Right atrium auricular region (tissue), 2 donors: Measurements from ENCODE around the gene USH1C. TPM values are rescaled to one million over a fixed set of nuclear protein-coding genes. Genes with fewer than 3 reads are reported as not detected.

Source experiments
- DNase-seq: peaks from one replicate; pipeline ENCODE4 v3.0.0-alpha.2; 2019; ENCODE audit warnings: low spot score
- H3K27ac ChIP-seq, 2 donors: fragments of 200-600 bp; sonication (generic); 1 replicate in 1 of 2; 2 replicates in 1 of 2; pipeline ENCODE4 v1.5.1; 2016 to 2019
- H3K27me3 ChIP-seq, 2 donors: fragments of 200-600 bp; sonication (generic); one replicate each; pipeline versions ENCODE4 v1.5.1 to v1.6.0; 2017 to 2019
- H3K36me3 ChIP-seq: fragments of 200-600 bp; sonication (generic); one replicate; pipeline ENCODE4 v1.5.1; 2016
- H3K4me1 ChIP-seq, 2 donors: fragments of 200-600 bp; sonication (generic); one replicate each; pipeline versions ENCODE4 v1.5.1 to v1.6.0; 2017 to 2019
- H3K4me3 ChIP-seq, 2 donors: fragments of 200-600 bp; sonication (generic); 1 replicate in 1 of 2; 2 replicates in 1 of 2; pipeline ENCODE4 v1.5.1; 2017 to 2019; ENCODE audit warnings: mild to moderate bottlenecking in 1 of 2, moderate library complexity in 1 of 2
- H3K9me3 ChIP-seq, 2 donors: fragments of 200-600 bp; sonication (generic); one replicate each; pipeline ENCODE4 v1.5.1; 2019
- total RNA-seq, 2 donors: library from RNA; depleted of rRNA; stranded (reverse); fragments of >200 nt; gene quantifications; one replicate each; pipeline ENCODE4 v1.1.0, GENCODE V29; 2016
- TF ChIP-seq, protein P1 (sequence below), 2 donors: fragments of 200-600 bp; sonication (generic); IDR thresholded peaks; one replicate each; pipeline ENCODE4 v1.5.1; 2019; ENCODE audit warnings: antibody characterized with exemption in 2 of 2

The USH1C gene
- total RNA-seq, 2 donors from 2014 or later, result not detected

DNA sequence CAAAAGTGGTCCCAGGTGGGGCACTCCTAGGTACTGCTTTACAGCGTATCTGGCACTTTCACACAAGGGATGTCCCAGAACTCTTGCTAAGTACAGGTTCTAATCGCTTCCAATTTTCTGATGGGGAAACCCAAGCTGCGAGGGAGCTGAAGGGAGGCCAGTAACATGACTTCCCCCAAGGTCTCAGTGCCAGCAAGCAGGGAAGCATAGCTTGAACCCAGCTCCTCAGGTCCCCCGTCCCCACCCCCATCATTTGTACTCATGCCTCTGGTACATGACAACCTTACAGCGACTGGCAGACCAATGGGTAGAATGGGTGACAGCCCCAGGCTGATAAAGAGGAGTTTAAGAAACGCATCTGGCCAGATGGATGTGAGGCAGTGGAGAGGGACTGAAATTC, 66.9 kb downstream of the USH1C start:
- Histone ChIP-seq H3K9me3 (no peaks in the 10 kb centered on the region), H3K4me3 (no peak overlapping the region), H3K4me1 (peaks cover 0 to 7% of the 10 kb centered on the region in 2 donors), H3K36me3 (no peaks in the 10 kb centered on the region), H3K27me3 (no peaks in the 10 kb centered on the region), H3K27ac (no peak overlapping the region)
- TF ChIP-seq, protein P1, sequence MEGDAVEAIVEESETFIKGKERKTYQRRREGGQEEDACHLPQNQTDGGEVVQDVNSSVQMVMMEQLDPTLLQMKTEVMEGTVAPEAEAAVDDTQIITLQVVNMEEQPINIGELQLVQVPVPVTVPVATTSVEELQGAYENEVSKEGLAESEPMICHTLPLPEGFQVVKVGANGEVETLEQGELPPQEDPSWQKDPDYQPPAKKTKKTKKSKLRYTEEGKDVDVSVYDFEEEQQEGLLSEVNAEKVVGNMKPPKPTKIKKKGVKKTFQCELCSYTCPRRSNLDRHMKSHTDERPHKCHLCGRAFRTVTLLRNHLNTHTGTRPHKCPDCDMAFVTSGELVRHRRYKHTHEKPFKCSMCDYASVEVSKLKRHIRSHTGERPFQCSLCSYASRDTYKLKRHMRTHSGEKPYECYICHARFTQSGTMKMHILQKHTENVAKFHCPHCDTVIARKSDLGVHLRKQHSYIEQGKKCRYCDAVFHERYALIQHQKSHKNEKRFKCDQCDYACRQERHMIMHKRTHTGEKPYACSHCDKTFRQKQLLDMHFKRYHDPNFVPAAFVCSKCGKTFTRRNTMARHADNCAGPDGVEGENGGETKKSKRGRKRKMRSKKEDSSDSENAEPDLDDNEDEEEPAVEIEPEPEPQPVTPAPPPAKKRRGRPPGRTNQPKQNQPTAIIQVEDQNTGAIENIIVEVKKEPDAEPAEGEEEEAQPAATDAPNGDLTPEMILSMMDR (IDR thresholded peaks at IDR 0.05), result no peak
- no peak for DNase-seq

DNA sequence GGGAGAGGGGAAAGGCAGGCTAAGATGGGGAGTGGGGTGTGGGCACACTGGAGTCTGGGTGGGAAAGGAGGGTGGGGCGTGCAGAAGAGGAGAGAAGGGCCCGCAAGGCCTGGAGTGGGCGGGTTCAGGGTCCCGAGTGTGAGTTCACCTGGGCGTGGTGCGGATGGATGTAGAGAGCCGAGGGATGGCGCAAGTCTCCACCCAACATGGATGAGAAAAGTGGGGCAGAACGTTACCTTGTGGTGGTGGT, 67.2 kb downstream of the USH1C start:
- DNase-seq, result no peak
- Histone ChIP-seq H3K27me3 (no peaks in the 10 kb centered on the region), H3K4me3 (peak overlapping the region in 1 of 2 donors; percentile 51), H3K27ac (no peak overlapping the region), H3K36me3 (no peaks in the 10 kb centered on the region), H3K9me3 (no peaks in the 10 kb centered on the region), H3K4me1 (peaks cover 0 to 7% of the 10 kb centered on the region in 2 donors)
- TF ChIP-seq, protein P1 (IDR thresholded peaks at IDR 0.05), result no peak

DNA sequence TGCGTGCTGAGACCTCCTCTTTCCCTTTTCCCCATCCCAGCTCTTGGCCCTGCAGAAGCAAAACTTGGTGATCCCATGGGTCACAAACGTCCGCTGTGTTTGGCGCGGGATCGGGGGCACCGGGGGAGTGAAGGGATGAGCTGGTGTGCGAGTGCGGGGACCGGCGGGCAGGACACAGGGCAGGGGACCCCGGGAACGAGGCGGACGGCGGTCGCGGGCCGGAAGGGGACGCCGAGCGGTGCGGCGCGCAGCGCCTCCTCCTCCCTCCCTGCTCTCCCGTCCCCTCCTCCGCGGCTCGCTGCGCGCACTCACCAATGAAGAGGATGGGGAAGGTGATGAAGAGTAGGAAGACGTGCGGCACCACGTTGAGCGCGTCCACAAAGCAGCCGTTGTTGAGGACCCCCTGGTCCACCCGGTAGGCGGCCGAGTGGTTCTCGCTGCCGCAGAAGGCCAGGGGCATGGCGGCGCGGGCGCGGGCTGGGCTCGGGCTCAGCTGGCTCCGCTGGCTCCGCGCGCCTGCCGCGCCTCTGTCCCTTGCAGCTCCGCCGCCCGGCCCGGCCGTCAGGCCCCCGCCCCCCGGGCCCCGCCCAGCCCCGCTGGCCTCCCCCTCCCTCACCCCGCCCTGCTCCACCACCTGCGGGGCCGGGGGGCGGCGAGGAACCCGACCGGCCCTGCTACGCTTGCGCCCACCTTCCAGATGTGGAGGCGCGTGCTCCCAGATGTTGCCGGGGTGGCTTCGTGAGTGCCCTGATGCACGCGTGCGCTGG, 67.7 kb downstream of the USH1C start, which contains the start of gene ABCC8:
Gene ABCC8, minus strand, starts transcription at position 529 of the 767 bp plus-strand sequence. Its CDS starts 69 bp downstream, at position 460.
- Histone ChIP-seq H3K27ac (no peak within 1 kb of the TSS), H3K4me3 (peak within 1 kb of the TSS; percentile 44 to 51), H3K27me3 (no peaks in the 10 kb centered on the region), H3K4me1 (peaks cover 0 to 7% of the 10 kb centered on the region in 2 donors), H3K36me3 (no peaks in the 10 kb centered on the region), H3K9me3 (no peaks in the 10 kb centered on the region)
- TF ChIP-seq, protein P1 (IDR thresholded peaks at IDR 0.05), result no peak
- DNase-seq, result no peak

DNA sequence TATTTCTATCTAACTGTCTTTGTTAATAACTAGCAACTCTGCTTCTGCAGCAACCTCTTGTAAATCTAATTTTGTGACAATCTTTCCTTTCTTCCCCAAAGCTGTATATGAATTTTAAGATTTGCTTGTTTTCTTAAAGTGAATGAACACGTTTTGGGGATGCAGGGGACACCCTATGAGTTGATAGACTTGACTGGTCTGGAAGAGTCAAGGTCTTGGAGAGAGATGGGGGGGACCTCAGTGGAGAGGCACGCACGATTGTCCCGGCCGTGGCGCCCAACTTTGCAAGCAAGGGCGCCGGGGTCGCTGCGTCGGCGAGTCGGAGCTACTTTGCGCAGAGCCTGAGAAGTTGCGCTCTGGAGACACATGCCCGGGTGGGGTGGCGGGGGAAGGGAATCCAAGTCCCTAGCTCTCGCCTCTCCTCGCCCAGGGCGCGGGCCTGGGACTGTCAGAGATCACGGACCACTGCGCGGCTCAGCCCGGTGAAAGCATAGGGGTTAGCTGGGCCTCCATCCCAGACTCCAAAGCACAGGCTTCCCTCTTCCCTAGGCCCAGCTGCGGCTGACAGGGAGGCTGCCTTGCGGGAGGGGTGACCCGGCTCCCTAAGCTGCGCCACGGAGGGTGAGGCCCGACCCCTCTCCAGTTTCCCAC, 68.4 kb downstream of the USH1C start:
- H3K36me3 ChIP-seq, result no peaks in the 10 kb centered on the region
- H3K9me3 ChIP-seq, result no peaks in the 10 kb centered on the region
- DNase-seq, result no peak
- H3K4me3 ChIP-seq, result peak overlapping the region; percentile 44 to 51
- no peak overlapping the region for H3K27ac ChIP-seq
- TF ChIP-seq, protein P1 (IDR thresholded peaks at IDR 0.05), result no peak
- H3K27me3 ChIP-seq, result no peaks in the 10 kb centered on the region
- peaks cover 0 to 7% of the 10 kb centered on the region in 2 donors for H3K4me1 ChIP-seq

DNA sequence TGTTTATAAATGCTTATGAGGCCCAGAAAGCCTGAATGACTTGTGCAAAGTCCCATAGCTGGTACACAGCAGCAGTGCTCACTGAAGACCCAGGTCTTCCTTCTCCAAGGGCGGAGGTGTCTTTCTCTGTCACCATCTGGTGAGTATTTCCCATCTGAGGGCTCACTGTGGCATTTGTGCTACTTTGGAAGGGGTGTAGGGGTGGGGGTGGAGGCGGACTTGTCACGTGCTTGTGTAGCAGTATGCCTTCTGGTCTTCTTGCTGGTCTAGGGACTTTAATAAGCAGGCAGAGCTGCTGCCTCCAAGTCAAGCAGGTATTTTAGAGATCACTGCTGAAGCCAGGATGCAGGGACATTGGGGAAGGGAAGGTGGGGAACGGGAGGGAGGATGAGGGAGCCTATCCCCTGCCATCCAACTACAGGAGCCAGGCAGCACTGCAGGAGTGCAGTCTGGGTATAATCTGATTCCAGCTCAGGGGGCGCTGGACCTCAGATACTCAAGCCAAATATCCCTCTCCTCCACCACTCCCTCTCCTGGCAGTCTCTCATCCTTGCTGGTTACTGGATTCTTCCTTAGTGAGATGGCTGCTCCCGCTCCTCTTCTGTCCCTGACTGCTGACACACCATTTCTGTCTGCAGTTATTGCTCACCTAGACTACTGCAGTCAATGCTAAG, 71.0 kb downstream of the USH1C start:
- Histone ChIP-seq H3K4me3 (no peak overlapping the region), H3K27me3 (no peaks in the 10 kb centered on the region), H3K4me1 (peaks cover 0 to 7% of the 10 kb centered on the region in 2 donors), H3K9me3 (no peaks in the 10 kb centered on the region), H3K27ac (no peak overlapping the region), H3K36me3 (no peaks in the 10 kb centered on the region)
- TF ChIP-seq, protein P1 (IDR thresholded peaks at IDR 0.05), result no peak
- DNase-seq, result no peak
